Measurements from ENCODE around the gene COG6. TPM values are rescaled to one million over a fixed set of nuclear protein-coding genes. Genes with fewer than 3 reads are reported as not detected.

Gene COG6
- total RNA-seq, 1 experiment from 2014 or later = 23.7 TPM

GRCh38 chr13:39777527-39778061 is 122.1 kb downstream of the COG6 start:
- CTCF ChIA-PET = interaction anchor here (1.5 kb wide), 1 partner anchor 10 kb away, joined by 3 read pairs; no protein-coding TSS in a partner anchor
- H3K27me3 Mint-ChIP-seq (ENCODE audit: unreplicated experiment) = no peaks in the 10 kb centered on the region
- H3K4me1 Mint-ChIP-seq (ENCODE audit: low read depth, unreplicated experiment) = peaks cover 10% of the 10 kb centered on the region
- TF ChIP-seq CTCF (IDR thresholded peaks at IDR 0.05; ENCODE audit: unreplicated experiment) = no peak
- peaks cover 2% of the 10 kb centered on the region for H3K9me3 Mint-ChIP-seq (ENCODE audit: low read depth, unreplicated experiment)
- H3K4me3 Mint-ChIP-seq (ENCODE audit: low read depth, unreplicated experiment) = no peak overlapping the region
- H3K36me3 Mint-ChIP-seq (ENCODE audit: insufficient read depth, unreplicated experiment) = peaks cover 5% of the 10 kb centered on the region
- peak; percentile 24 for DNase-seq
- H3K27ac Mint-ChIP-seq (ENCODE audit: unreplicated experiment) = peak overlapping the region; percentile 67
- BruUV-seq (replicated peaks) = no TSS peak
- intact Hi-C loops (cut with micrococcal nuclease; ENCODE audit: unreplicated experiment) = loop anchor here (10.0 kb wide), 1 partner anchor 997 kb away; the partner anchor contains the start of gene MRPS31

- Mint-ChIP-seq H3K9me3 (ENCODE audit: low read depth, unreplicated experiment) (peaks cover 2% of the 10 kb centered on the region), H3K36me3 (ENCODE audit: insufficient read depth, unreplicated experiment) (peaks cover 5% of the 10 kb centered on the region), H3K27me3 (ENCODE audit: unreplicated experiment) (no peaks in the 10 kb centered on the region), H3K4me3 (ENCODE audit: low read depth, unreplicated experiment) (no peak overlapping the region), H3K27ac (ENCODE audit: unreplicated experiment) (no peak overlapping the region), H3K4me1 (ENCODE audit: low read depth, unreplicated experiment) (peaks cover 10% of the 10 kb centered on the region)
- DNase-seq = no peak
- CTCF ChIA-PET = no interaction called here
- no TSS peak for BruUV-seq (replicated peaks)
- intact Hi-C loops (cut with micrococcal nuclease; ENCODE audit: unreplicated experiment) = loop anchor here (5.0 to 10.0 kb wide), 4 partner anchors 135 to 995 kb away; partner anchors contain the start of gene MRPS31
- TF ChIP-seq CTCF (IDR thresholded peaks at IDR 0.05; ENCODE audit: unreplicated experiment) = no peak
Observed at GRCh38 chr13:39779337-39780265, 124.1 kb downstream of the COG6 start.

GRCh38 chr13:39780711-39781110 is 125.2 kb downstream of the COG6 start:
- H3K36me3 Mint-ChIP-seq (ENCODE audit: insufficient read depth, unreplicated experiment) = peaks cover 5% of the 10 kb centered on the region
- no peak overlapping the region for H3K27ac Mint-ChIP-seq (ENCODE audit: unreplicated experiment)
- no peak for DNase-seq
- H3K9me3 Mint-ChIP-seq (ENCODE audit: low read depth, unreplicated experiment) = peaks cover 2% of the 10 kb centered on the region
- CTCF ChIA-PET = interaction anchor here (0.6 to 0.9 kb wide), 2 partner anchors 98 to 1801 kb away, joined by 3 read pairs; no protein-coding TSS in a partner anchor
- intact Hi-C loops (cut with micrococcal nuclease; ENCODE audit: unreplicated experiment) = loop anchor here (5.0 to 10.0 kb wide), 3 partner anchors 134 to 902 kb away; no protein-coding TSS in a partner anchor
- no TSS peak for BruUV-seq (replicated peaks)
- TF ChIP-seq CTCF (IDR thresholded peaks at IDR 0.05; ENCODE audit: unreplicated experiment) = no peak
- peaks cover 10% of the 10 kb centered on the region for H3K4me1 Mint-ChIP-seq (ENCODE audit: low read depth, unreplicated experiment)
- no peaks in the 10 kb centered on the region for H3K27me3 Mint-ChIP-seq (ENCODE audit: unreplicated experiment)
- H3K4me3 Mint-ChIP-seq (ENCODE audit: low read depth, unreplicated experiment) = no peak overlapping the region

DNA sequence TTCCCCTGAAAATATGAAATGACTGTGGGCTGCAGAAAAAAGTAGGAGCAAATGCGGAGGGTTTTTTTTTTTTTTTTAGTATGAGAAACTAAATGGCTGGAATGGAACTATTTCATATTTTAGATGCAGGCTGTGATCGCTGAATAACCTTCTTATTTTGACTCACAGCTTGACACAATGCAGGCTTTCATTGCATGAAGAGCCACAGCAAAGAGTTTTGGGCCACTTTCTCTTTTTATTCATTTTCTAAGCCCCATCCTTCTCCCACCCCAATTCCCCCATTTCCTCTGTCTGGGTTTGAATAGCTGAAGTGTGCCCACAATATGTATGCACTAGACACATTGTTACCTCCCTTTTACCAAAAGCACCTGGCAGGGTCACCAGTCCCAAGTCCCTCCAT is 125.9 kb downstream of the COG6 start:
- H3K9me3 Mint-ChIP-seq (ENCODE audit: low read depth, unreplicated experiment) = peaks cover 2% of the 10 kb centered on the region
- no peak overlapping the region for H3K27ac Mint-ChIP-seq (ENCODE audit: unreplicated experiment)
- BruUV-seq (replicated peaks) = no TSS peak
- intact Hi-C loops (cut with micrococcal nuclease; ENCODE audit: unreplicated experiment) = loop anchor here (5.0 to 10.0 kb wide), 3 partner anchors 133 to 901 kb away; no protein-coding TSS in a partner anchor
- H3K27me3 Mint-ChIP-seq (ENCODE audit: unreplicated experiment) = no peaks in the 10 kb centered on the region
- peaks cover 5% of the 10 kb centered on the region for H3K36me3 Mint-ChIP-seq (ENCODE audit: insufficient read depth, unreplicated experiment)
- CTCF ChIA-PET = interaction anchor here (0.9 kb wide), 1 partner anchor 97 kb away, joined by 3 read pairs; no protein-coding TSS in a partner anchor
- TF ChIP-seq CTCF (IDR thresholded peaks at IDR 0.05; ENCODE audit: unreplicated experiment) = no peak
- DNase-seq = no peak
- peaks cover 10% of the 10 kb centered on the region for H3K4me1 Mint-ChIP-seq (ENCODE audit: low read depth, unreplicated experiment)
- no peak overlapping the region for H3K4me3 Mint-ChIP-seq (ENCODE audit: low read depth, unreplicated experiment)

Data from Calu3 (cell line).